GM19452 (cell line): ENCODE data around the gene TM4SF5.
A peak's percentile ranks its signal among the peaks of the same experiment; 100 is the strongest.

ENCODE experiments used
- ATAC-seq: cut with Tn5 transposase; IDR thresholded peaks from one replicate; pipeline ENCODE4 v1.9.1; 2021; ENCODE audit not compliant: unreplicated experiment

TM4SF5 gene

DNA sequence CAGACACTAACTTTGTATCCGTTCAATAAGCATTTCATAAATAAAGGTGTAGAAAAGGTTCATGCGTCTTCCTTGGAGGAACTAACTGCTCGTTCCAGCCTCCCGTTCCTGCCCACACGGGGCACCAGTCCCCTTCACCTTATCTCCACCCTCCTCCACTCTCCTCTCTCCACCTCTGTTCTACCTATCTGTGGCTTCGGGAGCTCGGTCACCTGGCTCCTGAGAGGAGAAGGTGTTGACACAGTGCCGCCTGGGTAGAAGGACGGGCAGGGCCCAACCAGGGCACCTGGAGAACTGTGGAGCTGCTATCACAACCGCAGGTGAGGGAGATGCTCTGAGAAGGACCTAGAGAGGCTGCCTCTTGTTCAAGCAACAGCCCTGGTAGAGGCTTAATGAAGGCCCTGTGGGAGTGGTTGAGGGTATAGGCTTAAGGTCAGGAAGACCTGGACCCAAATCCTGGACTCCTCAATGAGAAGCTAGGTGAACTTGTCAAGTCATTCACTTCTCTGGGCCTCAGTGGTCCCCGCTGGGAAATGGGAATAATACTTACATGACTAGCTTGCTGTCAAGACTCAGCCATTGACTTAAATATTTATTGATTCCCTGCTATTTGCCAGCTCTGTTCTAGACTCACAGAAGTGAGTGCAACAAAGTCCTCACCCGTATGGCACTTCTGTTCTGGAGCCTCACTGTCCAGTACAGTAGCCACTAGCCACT, 51.8 kb downstream of the TM4SF5 start:
- ATAC-seq, result no peak

DNA sequence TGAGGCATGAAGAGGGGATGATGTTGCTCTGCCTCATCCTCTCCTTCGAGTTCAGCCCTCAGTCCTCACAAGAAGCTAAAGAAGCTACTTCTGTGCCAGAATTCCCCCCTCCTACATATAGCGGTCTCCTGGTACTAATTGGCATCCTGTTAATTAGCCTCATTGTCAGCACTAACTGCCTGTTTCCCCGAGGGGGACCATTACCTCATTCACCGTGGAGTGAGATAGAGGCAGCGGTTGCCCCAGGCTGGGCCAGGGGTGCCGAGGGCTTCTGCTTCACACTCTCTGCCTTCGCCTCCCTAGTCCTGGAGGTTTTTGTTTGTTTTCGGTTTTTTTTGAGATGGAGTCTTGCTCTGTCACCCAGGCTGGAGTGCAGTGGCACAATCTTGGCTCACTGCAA, 55.7 kb downstream of the TM4SF5 start:
- no peak for ATAC-seq

DNA sequence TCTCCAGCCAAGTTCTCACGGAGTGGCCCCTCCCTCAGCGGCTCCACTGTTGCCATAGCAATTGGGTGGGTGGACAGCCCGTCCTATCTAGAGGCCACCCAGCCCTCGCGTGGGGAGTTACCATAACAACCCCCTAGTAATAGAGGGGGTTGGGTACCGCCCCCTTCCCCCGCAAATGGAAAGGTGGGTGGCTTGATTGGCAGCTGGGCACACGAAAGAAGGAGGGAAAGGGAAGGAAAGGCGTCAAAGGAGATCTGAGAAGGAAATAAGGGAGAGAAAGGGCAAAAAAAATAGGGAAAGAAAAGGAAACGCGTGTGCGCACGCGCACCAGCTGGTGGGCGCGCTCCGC, 61.1 kb downstream of the TM4SF5 start:
- peak; percentile 31 for ATAC-seq
